H1 (cell line): ENCODE measurements around the gene TMEM183A. TPM values are rescaled to one million over a fixed set of nuclear protein-coding genes. Genes with fewer than 3 reads are reported as not detected.

Experiments
- CTCF ChIA-PET: fragments of 300-600 bp; sonication (Branson Sonifier 250); formaldehyde crosslinking; loops from one replicate; lab custom pipeline; 2021; ENCODE audit not compliant: partially characterized antibody; lab: Charles Lee
- POLR2A ChIA-PET: fragments of 300-600 bp; sonication (Branson Sonifier 250); formaldehyde crosslinking; loops from one replicate; lab custom pipeline; 2021; ENCODE audit warnings: inconsistent platforms; ENCODE audit not compliant: partially characterized antibody; lab: Charles Lee
- DNase-seq, 2 experiments: peaks; one replicate each; pipeline versions ENCODE4 v3.0.0 to v3.0.0-alpha.2; 2010 to 2022; ENCODE audit warnings: low spot score in 2 of 2, low read depth in 1 of 2, mixed read lengths in 1 of 2
- FAIRE-seq: peaks from 2 replicates; lab custom pipeline; 2011; peaks lifted over from hg19 to GRCh38; lab: Jason Lieb, UNC
- H2AFZ ChIP-seq: 2 replicates; pipeline ENCODE4 v1.8.1; 2012; ENCODE audit warnings: low read length, inconsistent platforms
- H2AK5ac ChIP-seq: 2 replicates; pipeline ENCODE4 v1.6.1; 2013; ENCODE audit warnings: low read depth, low read length
- H2BK120ac ChIP-seq: replicated peaks from 2 replicates; pipeline ENCODE3; 2013; ENCODE audit warnings: low read depth, low read length, inconsistent platforms
- H2BK12ac ChIP-seq: 2 replicates; pipeline ENCODE4 v1.6.1; 2013; ENCODE audit warnings: low read depth, low read length
- H2BK15ac ChIP-seq: 2 replicates; pipeline ENCODE4 v1.6.1; 2013; ENCODE audit warnings: low read length
- H2BK20ac ChIP-seq: 2 replicates; pipeline ENCODE4 v1.6.1; 2013; ENCODE audit warnings: low read length
- H2BK5ac ChIP-seq: 2 replicates; pipeline ENCODE4 v1.6.1; 2013; ENCODE audit warnings: low read depth, low read length
- H3K14ac ChIP-seq: 2 replicates; pipeline ENCODE4 v1.6.1; 2013; ENCODE audit warnings: inconsistent platforms; ENCODE audit not compliant: insufficient read length
- H3K18ac ChIP-seq: 2 replicates; pipeline ENCODE4 v1.6.1; 2013; ENCODE audit warnings: low read length; ENCODE audit errors: extremely low read depth
- H3K23ac ChIP-seq: 2 replicates; pipeline ENCODE4 v1.6.1; 2013; ENCODE audit warnings: inconsistent platforms; ENCODE audit not compliant: insufficient read length
- H3K23me2 ChIP-seq: 2 replicates; pipeline ENCODE4 v1.6.1; 2013; ENCODE audit warnings: low read depth, low read length
- H3K27ac ChIP-seq: 2 replicates; pipeline ENCODE4 v1.6.1; 2011; ENCODE audit warnings: low read depth, low read length, inconsistent platforms
- H3K27me3 ChIP-seq, 4 experiments: replicated peaks in 1 of 4; 1 replicate in 1 of 4; 2 replicates in 3 of 4; pipeline versions ENCODE4 v1.6.1 to v1.8.1; 2011 to 2013; ENCODE audit warnings: low read length in 3 of 4, mild to moderate bottlenecking in 3 of 4, inconsistent platforms in 2 of 4, mixed read lengths in 2 of 4, moderate library complexity in 1 of 4; ENCODE audit not compliant: control insufficient read depth in 3 of 4, insufficient read depth in 3 of 4; ENCODE audit errors: extremely low read depth in 1 of 4
- H3K36me3 ChIP-seq, 4 experiments: 2 replicates each; pipeline versions ENCODE4 v1.6.1 to v1.8.1; 2011 to 2013; ENCODE audit warnings: mild to moderate bottlenecking in 4 of 4, low read length in 3 of 4, moderate library complexity in 2 of 4, control low read depth in 1 of 4, inconsistent platforms in 1 of 4; ENCODE audit not compliant: insufficient read depth in 4 of 4, control insufficient read depth in 2 of 4
- H3K4ac ChIP-seq: replicated peaks from 2 replicates; pipeline ENCODE3; 2013; ENCODE audit warnings: low read length, low read depth, mixed read lengths, inconsistent platforms; ENCODE audit not compliant: insufficient read length
- H3K4me1 ChIP-seq, 4 experiments: replicated peaks in 1 of 4; 1 replicate in 1 of 4; 2 replicates in 3 of 4; pipeline versions ENCODE4 v1.6.1 to v1.8.1; 2011 to 2013; ENCODE audit warnings: low read length in 3 of 4, inconsistent platforms in 2 of 4, mixed read lengths in 1 of 4; ENCODE audit not compliant: insufficient read depth in 4 of 4, control insufficient read depth in 3 of 4
- H3K4me2 ChIP-seq, 2 experiments: 2 replicates each; pipeline versions ENCODE4 v1.6.1 to v1.8.1; 2011 to 2013; ENCODE audit warnings: low read depth in 2 of 2, low read length in 2 of 2, control low read depth in 1 of 2, inconsistent platforms in 1 of 2, mild to moderate bottlenecking in 1 of 2; ENCODE audit not compliant: insufficient read depth in 1 of 2
- H3K4me3 ChIP-seq, 4 experiments: fragments of 200-600, 300-600 bp in 1 of 4; sonication (generic), shearing (Covaris generic), sonication (Bioruptor Twin) in 1 of 4; 2 replicates each; pipeline versions ENCODE4 v1.5.1 to v1.8.1; 2011 to 2016; ENCODE audit warnings: low read length in 4 of 4, low read depth in 3 of 4, control low read depth in 2 of 4, inconsistent platforms in 2 of 4, mild to moderate bottlenecking in 2 of 4, mixed read lengths in 1 of 4, moderate library complexity in 1 of 4; ENCODE audit not compliant: insufficient read depth in 2 of 4; ENCODE audit errors: extremely low read depth in 1 of 4
- H3K56ac ChIP-seq: replicated peaks from 2 replicates; pipeline ENCODE3; 2013; ENCODE audit warnings: low read depth, mild to moderate bottlenecking, mixed read lengths, low read length, inconsistent platforms; ENCODE audit not compliant: insufficient read length
- H3K79me1 ChIP-seq: 2 replicates; pipeline ENCODE4 v1.6.1; 2013; ENCODE audit warnings: low read depth, low read length, control low read depth
- H3K79me2 ChIP-seq, 2 experiments: 2 replicates each; pipeline versions ENCODE4 v1.6.1 to v1.8.1; 2012 to 2013; ENCODE audit warnings: low read length in 2 of 2, mild to moderate bottlenecking in 2 of 2, inconsistent platforms in 1 of 2; ENCODE audit not compliant: insufficient read depth in 2 of 2, control insufficient read depth in 1 of 2
- H3K9ac ChIP-seq, 4 experiments: replicated peaks in 1 of 4; 1 replicate in 1 of 4; 2 replicates in 3 of 4; pipeline versions ENCODE4 v1.6.1 to v1.8.1; 2011 to 2013; ENCODE audit warnings: low read depth in 3 of 4, low read length in 3 of 4, control low read depth in 2 of 4, mild to moderate bottlenecking in 2 of 4, moderate library complexity in 2 of 4, inconsistent platforms in 1 of 4; ENCODE audit errors: extremely low read depth in 1 of 4
- H3K9me3 ChIP-seq, 2 experiments: 2 replicates each; pipeline versions ENCODE4 v1.6.1 to v1.8.1; 2012 to 2013; ENCODE audit warnings: mild to moderate bottlenecking in 2 of 2, moderate library complexity in 2 of 2, control low read depth in 1 of 2, inconsistent platforms in 1 of 2, low read depth in 1 of 2, low read length in 1 of 2, mixed read lengths in 1 of 2; ENCODE audit not compliant: insufficient read depth in 2 of 2
- H4K20me1 ChIP-seq, 2 experiments: replicated peaks in 1 of 2; 2 replicates each; pipeline versions ENCODE3 to v1.8.1; 2011 to 2013; ENCODE audit warnings: inconsistent platforms in 2 of 2, low read length in 2 of 2, mild to moderate bottlenecking in 1 of 2; ENCODE audit not compliant: insufficient read depth in 2 of 2, control insufficient read depth in 1 of 2
- H4K5ac ChIP-seq: 2 replicates; pipeline ENCODE4 v1.6.1; 2013; ENCODE audit warnings: low read length, low read depth, mixed read lengths, inconsistent platforms; ENCODE audit not compliant: insufficient read length
- H4K8ac ChIP-seq: 2 replicates; pipeline ENCODE4 v1.8.0; 2013; ENCODE audit warnings: mild to moderate bottlenecking, moderate library complexity, low read length, inconsistent platforms; ENCODE audit not compliant: insufficient read depth; ENCODE audit errors: extremely low read depth
- H4K91ac ChIP-seq: replicated peaks from 2 replicates; pipeline ENCODE3; 2013; ENCODE audit warnings: low read length, mixed read lengths, inconsistent platforms; ENCODE audit not compliant: insufficient read length
- CHD1 ChIP-seq: IDR thresholded peaks from 2 replicates; pipeline ENCODE4 v1.6.1; 2012; ENCODE audit warnings: low read depth, low read length, improper control_type of control experiment
- CTCF ChIP-seq, 3 experiments: IDR thresholded peaks; 1 replicate in 2 of 3; 2 replicates in 1 of 3; pipeline versions ENCODE4 v1.5.1 to v1.6.1; 2011; ENCODE audit warnings: low read length in 3 of 3, mild to moderate bottlenecking in 3 of 3, inconsistent platforms in 2 of 3, low read depth in 1 of 3, moderate library complexity in 1 of 3; ENCODE audit not compliant: insufficient read depth in 1 of 3; ENCODE audit errors: control extremely low read depth in 1 of 3
- EGR1 ChIP-seq: IDR thresholded peaks from 2 replicates; pipeline ENCODE4 v1.6.1; 2011; ENCODE audit warnings: low read depth, low read length, borderline replicate concordance
- NANOG ChIP-seq: IDR thresholded peaks from 2 replicates; pipeline ENCODE4 v1.6.1; 2011; ENCODE audit warnings: low read length, low read depth, mild to moderate bottlenecking, inconsistent platforms; ENCODE audit not compliant: insufficient read depth, poor library complexity, severe bottlenecking
- RBBP5 ChIP-seq: IDR thresholded peaks from 2 replicates; pipeline ENCODE4 v1.7.1; 2012; ENCODE audit warnings: low read depth, mild to moderate bottlenecking, inconsistent platforms, low read length, moderate library complexity, borderline replicate concordance
- SP2 ChIP-seq: IDR thresholded peaks from 2 replicates; pipeline ENCODE4 v1.6.1; 2012; ENCODE audit warnings: mild to moderate bottlenecking, low read length, inconsistent platforms
- TEAD4 ChIP-seq: IDR thresholded peaks from 2 replicates; pipeline ENCODE4 v1.6.1; 2012; ENCODE audit warnings: low read depth, low read length, inconsistent platforms, mixed read lengths
- USF2 ChIP-seq: IDR thresholded peaks from 2 replicates; pipeline ENCODE4 v1.6.1; 2011; ENCODE audit warnings: low read length, improper control_type of control experiment
- YY1 ChIP-seq: IDR thresholded peaks from 2 replicates; pipeline ENCODE4 v1.6.1; 2011; ENCODE audit warnings: low read depth, mild to moderate bottlenecking, low read length
- WGBS, 2 experiments: shearing (Covaris generic) in 1 of 2; methylation state at CpG; one replicate each; pipeline versions ENCODE4 v1.1.6 to v1.1.7; 2013 to 2015; ENCODE audit warnings: low lambda C conversion rate in 2 of 2, mixed read lengths in 2 of 2, inconsistent platforms in 1 of 2, low coverage in 1 of 2, missing lambda C conversion rate in 1 of 2; ENCODE audit not compliant: insufficient replicate concordance in 2 of 2, insufficient coverage in 1 of 2, insufficient read length in 1 of 2; ENCODE audit errors: extremely low coverage in 1 of 2, missing lambda C conversion rate in 1 of 2; 5-methylcytosine and 5-hydroxymethylcytosine counted together
- polyA plus RNA-seq, 7 experiments: library from polyadenylated mRNA; depleted of rRNA in 3 of 7; stranded (reverse) in 5 of 7; unstranded in 2 of 7; fragments of >200 nt in 5 of 7; fragments of 200-250 nt in 2 of 7; gene quantifications; 1 replicate in 5 of 7; 2 replicates in 1 of 7; 4 replicates in 1 of 7; pipeline versions ENCODE4 v1.2.1 to v1.2.3, GENCODE V29; 2011 to 2013; ENCODE audit warnings: missing spikeins in 2 of 7, mixed read lengths in 2 of 7
- total RNA-seq: library from RNA; stranded (reverse); fragmentation: NEBNext Ultra II Directional; extraction: Animal tissue kit (Norgen Biotek cat#: 25700); gene quantifications from 2 replicates; pipeline ENCODE4 v1.2.1, GENCODE V29; 2021

Gene TMEM183A
- total and polyA plus RNA-seq, 2 of the 8 experiments (the other 6 are each of a cell fraction or from before 2014, with no cell fraction given): 107 to 173 TPM

GRCh38 chr1:203058676-203058935 is 51.4 kb downstream of the TMEM183A start:
- 92% methylated on average over 1 of the region's 1 CpG; no CpG with 5 or more reads in 1 of the 2 experiments for WGBS, 2 experiments
- Histone ChIP-seq H3K14ac (no peak overlapping the region), H4K91ac (no peak overlapping the region), H4K8ac (no peak overlapping the region), H3K18ac (no peak overlapping the region), H3K4me3 (no peak overlapping the region), H3K4me2 (no peak overlapping the region), H2BK5ac (no peak overlapping the region), H3K27ac (no peak overlapping the region), H3K4ac (no peak overlapping the region), H3K27me3 (no peaks in the 10 kb centered on the region)
- ChIA-PET POLR2A (no interaction called here), CTCF (interaction anchor here (0.8 to 49.7 kb wide), 10 partner anchors 3 to 214 kb away, joined by 3 to 1089 read pairs (median 60); partner anchors contain the start of genes ADORA1, MYOG and PPFIA4)
- TF ChIP-seq CTCF (IDR thresholded peaks at IDR 0.05; ENCODE audit: control extremely low read depth in 1 of 3, insufficient read depth in 1 of 3, low read depth in 1 of 3, low read length in 3 of 3) (no peak), USF2 (no peak), YY1 (no peak), EGR1 (no peak), RBBP5 (no peak), SP2 (no peak), CHD1 (no peak), NANOG (no peak), TEAD4 (no peak)
- TF ChIP-seq, all 59 proteins: peak for 0
- no peak overlapping the region for H3K56ac ChIP-seq
- no peaks in the 10 kb centered on the region for H3K79me1 ChIP-seq
- FAIRE-seq: no peak
- H2AK5ac ChIP-seq: no peak overlapping the region
- H2BK120ac ChIP-seq: no peak overlapping the region
- H2BK15ac ChIP-seq: no peak overlapping the region
- H4K20me1 ChIP-seq: no peaks in the 10 kb centered on the region
- no peak overlapping the region for H2BK12ac ChIP-seq
- no peak overlapping the region for H2AFZ ChIP-seq
- no peaks in the 10 kb centered on the region for H3K23me2 ChIP-seq
- no peaks in the 10 kb centered on the region for H3K79me2 ChIP-seq
- no peak overlapping the region for H4K5ac ChIP-seq
- no peak overlapping the region for H2BK20ac ChIP-seq
- no peaks in the 10 kb centered on the region for H3K9me3 ChIP-seq
- no peak overlapping the region for H3K9ac ChIP-seq
- H3K23ac ChIP-seq: no peak overlapping the region
- peaks cover 7 to 20% (median 15%) of the 10 kb centered on the region in 4 experiments for H3K4me1 ChIP-seq
- no peak for DNase-seq
- peaks cover 0 to 3% (median 0%) of the 10 kb centered on the region in 4 experiments; a peak in 2 of 8 replicates for H3K36me3 ChIP-seq
